GM12892 (cell line): ENCODE results near the gene F2.

Experiments
- DNase-seq: peaks from one replicate; pipeline ENCODE4 v3.0.0; 2011; ENCODE audit not compliant: insufficient read length
- FAIRE-seq: peaks from 2 replicates; lab custom pipeline; 2011; peaks lifted over from hg19 to GRCh38; lab: Jason Lieb, UNC
- POLR2A ChIP-seq: IDR thresholded peaks from 2 replicates; pipeline ENCODE4 v1.6.1; 2011; ENCODE audit warnings: low read depth, low read length, control low read depth
- POLR2AphosphoS5 ChIP-seq: IDR thresholded peaks from 2 replicates; pipeline ENCODE4 v1.6.1; 2011; ENCODE audit warnings: low read depth, low read length, control low read depth
- TAF1 ChIP-seq: IDR thresholded peaks from 2 replicates; pipeline ENCODE4 v1.6.1; 2011; ENCODE audit warnings: low read depth, mild to moderate bottlenecking, control low read depth, low read length, borderline replicate concordance

The F2 gene

DNA sequence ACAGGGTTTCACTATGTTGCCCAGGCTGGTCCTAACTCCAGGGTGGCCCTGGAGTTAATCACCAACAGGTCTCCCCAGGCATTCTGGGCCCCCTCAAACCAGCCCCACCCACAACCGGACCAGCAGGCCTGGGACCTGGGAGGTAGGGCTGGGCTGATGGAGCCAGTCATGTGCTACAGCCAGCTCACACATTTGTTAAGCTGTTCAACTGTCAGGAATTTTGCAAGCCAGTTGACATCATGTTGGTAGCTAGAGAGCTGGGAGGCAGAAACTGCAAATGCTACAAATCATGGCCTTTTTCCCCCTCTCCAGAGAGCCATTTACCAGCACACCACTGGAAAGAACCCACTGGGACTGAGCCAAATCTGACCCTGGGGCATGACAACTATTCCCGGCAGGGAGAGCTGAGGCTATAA is 25.4 kb upstream of the F2 start:
- DNase-seq: no peak

DNA sequence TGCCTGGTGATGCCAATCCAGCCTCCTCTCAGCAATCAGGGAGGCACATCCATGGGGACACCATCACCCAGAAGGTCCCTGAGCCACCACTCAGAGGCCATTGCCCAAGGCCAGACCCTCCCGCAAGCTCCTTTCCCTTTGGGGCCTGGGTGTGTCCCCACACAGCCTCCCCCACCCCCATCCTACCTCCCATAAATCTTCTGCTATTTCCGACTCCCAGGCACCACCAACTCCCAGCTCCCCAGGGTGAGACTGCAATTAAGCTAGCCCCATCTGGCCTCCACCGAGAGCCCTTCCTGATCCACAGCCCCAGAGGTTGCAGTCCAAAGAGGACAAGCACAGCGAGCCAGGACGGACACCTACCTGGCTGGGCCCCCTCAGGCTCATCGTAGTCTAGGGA is 24.9 kb upstream of the F2 start:
- no peak for TF ChIP-seq POLR2AphosphoS5
- no peak for FAIRE-seq
- no peak for DNase-seq

More for the DNA sequence above, 25.4 kb upstream of the F2 start:
- TF ChIP-seq POLR2A: no peak
- TF ChIP-seq TAF1: no peak
- TF ChIP-seq POLR2AphosphoS5: no peak
- FAIRE-seq: no peak

DNA sequence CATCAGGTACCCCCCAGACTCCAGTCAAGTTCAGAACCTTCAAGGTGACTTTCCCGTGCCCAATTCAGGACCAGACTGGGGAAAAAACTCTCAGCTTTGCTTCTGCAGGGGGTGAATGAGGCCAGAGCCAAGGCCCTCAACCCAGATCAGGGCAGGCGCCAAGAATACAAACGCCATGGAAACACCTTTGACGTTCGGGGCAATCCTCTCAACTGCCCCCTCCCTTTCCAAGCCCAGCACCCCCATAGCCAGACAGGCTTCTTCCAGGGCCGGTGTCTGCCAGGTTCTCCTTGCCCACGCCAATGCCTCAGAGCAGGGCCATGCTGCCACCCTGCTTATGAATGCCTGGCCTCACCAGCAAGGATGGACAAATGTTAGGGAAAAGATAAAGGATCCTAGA is 24.4 kb upstream of the F2 start:
- FAIRE-seq: no peak
- no peak for DNase-seq
- no peak for TF ChIP-seq POLR2AphosphoS5
- TF ChIP-seq POLR2A: no peak
- no peak for TF ChIP-seq TAF1

DNA sequence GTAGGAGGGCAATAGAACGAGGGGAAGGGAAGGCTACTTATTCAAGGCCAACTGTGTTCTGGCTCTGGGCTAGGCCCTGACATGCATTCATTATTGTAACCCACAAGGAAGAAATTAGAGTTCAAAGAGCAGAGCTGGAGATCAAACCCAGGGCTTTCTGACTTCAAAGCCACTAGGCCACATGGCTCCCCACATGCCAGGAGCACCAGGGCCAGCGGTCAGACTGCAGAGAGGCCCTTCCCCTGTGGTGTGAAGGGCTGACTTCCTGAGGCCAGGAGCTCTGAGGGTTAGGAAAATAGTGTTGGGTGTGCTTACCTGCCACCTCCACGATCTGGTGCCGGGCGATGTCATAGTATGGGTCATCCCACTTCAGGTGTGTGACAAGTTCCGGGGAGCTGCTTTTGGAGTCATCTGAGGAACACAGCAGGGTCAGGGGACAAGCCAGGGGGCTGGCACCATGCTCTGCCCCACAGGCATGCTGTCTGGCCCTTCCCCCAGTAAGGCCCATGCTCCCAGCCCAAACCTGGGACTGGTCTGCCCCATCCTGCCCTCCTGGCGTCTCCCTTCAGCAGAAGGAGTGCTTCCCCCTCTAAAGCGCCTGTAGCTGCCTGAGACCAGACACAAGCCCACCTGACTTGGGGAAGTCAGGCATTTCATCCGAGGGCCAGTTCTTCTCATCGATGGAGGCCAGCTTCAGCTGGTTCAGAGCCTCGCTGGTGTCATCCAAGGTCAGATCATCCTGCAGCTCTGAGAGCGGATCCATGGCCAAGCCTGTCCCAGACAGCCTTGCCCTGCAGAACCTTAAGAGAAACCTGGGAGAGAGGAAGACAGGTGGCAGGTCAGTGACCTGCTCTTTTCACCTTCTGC is 23.4 kb upstream of the F2 start:
- no peak for TF ChIP-seq TAF1
- TF ChIP-seq POLR2AphosphoS5: no peak
- TF ChIP-seq POLR2A: no peak

DNA sequence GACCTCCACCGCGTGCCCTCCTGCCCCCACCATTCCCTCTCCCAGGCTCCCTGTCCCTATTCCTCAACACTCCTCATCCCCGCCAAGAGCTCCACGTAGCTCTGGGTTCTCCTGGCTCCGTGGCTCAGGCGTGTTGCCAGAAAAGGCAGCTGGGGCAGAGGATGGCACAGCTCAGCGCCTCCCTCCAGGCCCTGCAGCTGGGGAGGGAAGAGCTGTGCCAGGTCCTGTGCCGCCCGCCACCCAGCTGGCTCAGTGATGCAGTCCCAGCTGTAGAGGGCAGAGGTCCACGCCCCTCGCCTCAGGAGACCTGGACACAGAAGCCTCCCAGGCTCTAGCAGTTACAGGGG is 22.8 kb upstream of the F2 start:
- no peak for FAIRE-seq
- DNase-seq: no peak
- TF ChIP-seq POLR2A (no peak), POLR2AphosphoS5 (no peak), TAF1 (no peak)

More for the DNA sequence above, 23.4 kb upstream of the F2 start:
- no peak for DNase-seq
- FAIRE-seq: no peak

DNA sequence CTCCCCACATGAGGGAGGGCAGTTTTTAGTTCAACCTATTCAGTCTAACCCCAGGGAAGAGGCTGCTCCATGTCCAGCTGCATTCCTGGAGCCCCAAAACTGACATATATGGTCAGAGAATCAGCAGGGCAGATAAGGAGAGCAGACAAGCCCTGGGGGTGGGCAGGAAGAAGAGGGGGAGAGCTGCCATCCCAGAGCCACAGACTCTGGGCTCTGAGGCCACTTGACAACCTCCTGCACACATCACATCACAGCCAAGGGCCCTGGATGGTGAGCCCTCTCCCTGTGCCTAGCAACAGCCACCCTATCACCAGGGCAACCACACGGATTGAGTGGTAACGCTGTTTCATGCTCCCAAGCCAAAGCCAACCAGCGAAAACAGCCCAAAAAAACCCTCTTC is 21.7 kb upstream of the F2 start:
- FAIRE-seq (no peak), DNase-seq (no peak)
- TF ChIP-seq TAF1 (no peak), POLR2A (no peak), POLR2AphosphoS5 (no peak)

DNA sequence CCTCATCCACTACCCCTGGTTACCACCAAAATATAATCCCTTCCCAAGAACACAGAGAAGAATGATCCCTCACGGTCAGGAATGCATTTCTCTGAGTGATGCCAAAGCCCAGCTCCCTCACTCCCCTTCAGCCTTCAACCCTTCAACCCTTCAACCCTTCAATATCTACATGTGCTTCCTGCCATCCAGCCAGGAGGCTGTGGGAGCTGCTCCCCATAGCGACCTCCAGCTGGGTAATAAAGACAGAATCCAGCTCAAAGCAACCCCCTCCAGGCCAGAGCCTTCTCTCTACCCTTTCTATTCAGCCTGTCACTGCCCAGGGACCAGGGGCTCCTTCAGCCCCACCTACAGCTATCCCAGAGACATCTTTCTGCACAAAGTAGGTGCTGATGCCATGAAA is 21.3 kb upstream of the F2 start:
- DNase-seq: no peak
- TF ChIP-seq POLR2A (no peak), POLR2AphosphoS5 (no peak), TAF1 (no peak)
- FAIRE-seq: no peak

DNA sequence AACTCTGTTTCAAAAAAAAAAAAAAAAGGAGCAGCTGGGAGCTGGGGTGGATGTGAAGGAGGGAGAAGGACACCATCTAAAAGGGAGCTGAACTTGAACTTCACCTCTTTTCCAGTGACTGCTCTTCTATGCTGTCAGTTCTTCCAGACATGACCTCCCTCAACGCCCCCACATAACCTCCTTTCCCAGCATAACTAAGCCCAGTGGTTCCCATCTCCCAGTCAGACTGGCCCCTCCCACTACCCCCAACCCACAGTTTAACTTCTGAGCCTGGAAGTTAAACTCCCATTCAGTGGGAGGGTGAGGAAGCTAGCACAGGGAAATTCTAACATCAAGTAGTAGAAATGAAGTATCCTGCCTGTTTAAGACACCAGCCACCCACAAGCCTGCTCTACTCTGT is 20.4 kb upstream of the F2 start:
- DNase-seq: no peak
- TF ChIP-seq POLR2A (no peak), TAF1 (no peak), POLR2AphosphoS5 (no peak)

DNA sequence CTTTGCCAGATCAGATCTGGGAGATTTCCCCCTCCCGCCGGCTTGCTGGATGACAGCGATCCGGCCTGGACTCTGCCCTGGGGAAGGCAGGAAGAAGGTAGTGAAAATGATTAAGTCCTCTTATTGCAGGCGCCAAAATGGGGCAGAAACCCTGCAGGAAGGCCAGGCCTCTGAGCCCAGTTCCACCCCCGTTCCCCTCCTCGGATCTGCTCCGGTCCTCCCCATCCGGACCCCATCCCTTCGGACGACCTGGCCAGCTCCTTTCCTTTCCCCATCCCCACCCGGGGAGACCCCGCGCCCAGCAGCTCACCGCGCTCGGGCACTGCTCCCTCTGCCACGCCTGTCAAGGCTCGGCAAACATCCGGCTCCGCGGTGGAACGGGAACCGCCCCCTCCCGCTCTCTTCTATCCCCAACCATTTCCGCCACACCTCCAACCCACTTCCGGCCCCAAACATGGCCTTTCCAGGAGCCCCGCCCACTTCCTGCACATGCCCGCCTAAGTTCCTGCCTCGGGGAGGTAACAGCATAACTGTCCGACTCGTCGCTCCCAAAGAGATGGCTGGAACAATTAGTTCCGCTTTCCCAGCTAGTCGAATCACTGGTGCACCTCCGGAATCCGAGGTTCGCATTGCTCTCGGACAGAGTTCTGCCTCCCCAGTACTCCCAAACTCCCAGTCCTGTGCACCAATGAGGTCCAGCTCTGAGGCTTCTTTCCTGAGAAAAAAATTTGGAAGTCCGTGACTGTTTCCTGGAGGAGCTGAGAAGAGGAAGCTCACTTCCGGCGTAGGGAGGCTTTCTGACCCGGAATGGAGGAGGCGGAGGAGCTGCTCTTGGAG is 18.6 kb upstream of the F2 start, which contains the start of the genes ARHGAP1 and ZNF408:
ARHGAP1 (minus strand) TSS at position 379 of the 837 bp plus-strand sequence. CDS start 4,512 bp downstream, outside the sequence.
ZNF408 (plus strand) TSS at position 791 of the 837 bp plus-strand sequence; CDS start at position 808, 17 bp downstream.
- FAIRE-seq (peak; percentile 100), DNase-seq (peak; percentile 89)
- TF ChIP-seq TAF1 (peak; percentile 58), POLR2A (peak; percentile 81), POLR2AphosphoS5 (peak; percentile 75)

More for the DNA sequence above, 20.4 kb upstream of the F2 start:
- no peak for FAIRE-seq

DNA sequence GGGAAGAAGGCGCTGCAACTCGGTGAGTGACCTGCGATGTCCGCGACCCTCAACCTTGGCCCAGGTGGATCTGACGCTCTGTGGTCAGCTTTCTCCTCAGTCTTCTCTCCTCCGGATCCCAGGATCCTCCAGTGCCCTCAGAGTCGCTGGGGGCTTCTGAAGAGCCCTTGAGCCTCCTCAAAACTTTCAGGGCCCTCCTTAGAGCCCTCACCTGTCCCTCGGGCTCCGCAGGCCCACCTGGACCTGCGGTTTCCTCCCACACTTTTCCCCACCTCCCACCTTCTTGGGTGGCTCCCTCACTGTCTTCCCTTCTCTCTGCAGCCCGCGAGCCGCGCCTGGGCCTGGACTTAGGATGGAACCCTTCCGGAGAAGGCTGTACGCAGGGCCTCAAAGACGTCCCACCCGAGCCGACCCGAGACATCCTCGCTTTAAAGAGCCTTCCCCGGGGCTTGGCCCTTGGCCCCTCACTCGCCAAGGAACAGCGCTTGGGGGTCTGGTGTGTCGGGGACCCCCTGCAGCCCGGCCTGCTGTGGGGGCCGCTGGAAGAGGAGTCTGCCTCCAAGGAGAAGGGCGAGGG is 17.8 kb upstream of the F2 start:
- no peak for FAIRE-seq
- TF ChIP-seq POLR2AphosphoS5: no peak
- TF ChIP-seq POLR2A: no peak
- TF ChIP-seq TAF1: no peak
- DNase-seq: no peak

DNA sequence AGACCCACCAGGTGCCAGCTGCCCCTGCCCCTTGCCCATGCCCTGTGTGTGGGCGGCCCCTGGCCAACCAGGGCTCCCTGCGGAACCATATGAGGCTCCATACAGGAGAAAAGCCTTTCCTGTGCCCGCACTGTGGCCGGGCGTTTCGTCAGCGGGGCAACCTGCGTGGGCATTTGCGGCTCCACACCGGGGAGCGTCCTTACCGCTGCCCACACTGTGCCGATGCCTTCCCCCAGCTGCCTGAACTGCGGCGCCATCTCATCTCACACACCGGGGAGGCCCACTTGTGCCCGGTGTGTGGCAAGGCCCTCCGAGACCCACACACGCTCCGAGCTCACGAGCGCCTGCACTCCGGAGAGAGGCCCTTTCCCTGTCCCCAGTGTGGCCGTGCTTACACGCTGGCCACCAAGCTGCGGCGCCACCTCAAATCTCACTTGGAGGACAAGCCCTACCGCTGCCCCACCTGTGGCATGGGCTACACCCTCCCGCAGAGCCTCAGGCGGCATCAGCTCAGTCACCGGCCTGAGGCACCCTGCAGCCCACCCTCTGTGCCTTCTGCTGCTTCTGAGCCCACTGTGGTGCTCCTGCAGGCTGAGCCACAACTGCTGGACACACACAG is 13.8 kb upstream of the F2 start:
- DNase-seq (no peak), FAIRE-seq (no peak)
- TF ChIP-seq POLR2A (no peak), POLR2AphosphoS5 (no peak), TAF1 (no peak)
